ENCODE results near the gene MRPL27. TPM values are rescaled to one million over a fixed set of nuclear protein-coding genes. Genes with fewer than 3 reads are reported as not detected.

MRPL27 gene
- total and polyA plus RNA-seq, 10 donors: 26.4 to 102 (median 34.9) TPM

GRCh38 chr17:50382931-50383330 is 9.9 kb upstream of the MRPL27 start:
- Histone ChIP-seq H3K4me3 (no peak overlapping the region), H3K36me3 (peaks cover 15 to 94% (median 80%) of the 10 kb centered on the region in 6 donors), H3K4me1 (no peaks in the 10 kb centered on the region), H3K27ac (no peak overlapping the region), H3K27me3 (replicated peaks in 1 of 7) (no peaks in the 10 kb centered on the region), H3K9me3 (no peaks in the 10 kb centered on the region)
- intact Hi-C loops (cut with DNase I; ENCODE audit: low total_unique reads): no loop called here
- 94 to 98% (median 95%) methylated on average over 10 to 12 of the region's 12 CpGs for WGBS, 5 donors
- TF ChIP-seq POLR2AphosphoS5 (IDR thresholded peaks at IDR 0.05) (peak in 1 of 3 donors; percentile 48), POLR2A (IDR thresholded peaks at IDR 0.05) (no peak)
- DNase-seq: peak; percentile 42

GRCh38 chr17:50381920-50382319 is 8.9 kb upstream of the MRPL27 start:
- Histone ChIP-seq H3K4me1 (no peaks in the 10 kb centered on the region), H3K9me3 (no peaks in the 10 kb centered on the region), H3K27me3 (replicated peaks in 1 of 7) (no peaks in the 10 kb centered on the region), H3K4me3 (no peak overlapping the region), H3K27ac (no peak overlapping the region), H3K36me3 (peaks cover 12 to 84% (median 70%) of the 10 kb centered on the region in 6 donors)
- TF ChIP-seq POLR2A (IDR thresholded peaks at IDR 0.05): no peak
- no peak for TF ChIP-seq CTCF (IDR thresholded peaks at IDR 0.05 in 8 of 11, conservative IDR thresholded peaks at IDR 0.05 in 3 of 11)
- TF ChIP-seq POLR2AphosphoS5 (IDR thresholded peaks at IDR 0.05): no peak
- 62 to 85% (median 72%) methylated on average over 3 of the region's 3 CpGs for WGBS, 5 donors
- no peak for DNase-seq
- intact Hi-C loops (cut with DNase I; ENCODE audit: low total_unique reads): no loop called here

GRCh38 chr17:50381260-50381815 is 8.4 kb upstream of the MRPL27 start:
- H3K27me3 ChIP-seq (replicated peaks in 1 of 7): no peaks in the 10 kb centered on the region
- no peaks in the 10 kb centered on the region for H3K9me3 ChIP-seq
- no peak overlapping the region for H3K27ac ChIP-seq
- H3K4me3 ChIP-seq: no peak overlapping the region
- peaks cover 11 to 78% (median 64%) of the 10 kb centered on the region in 6 donors for H3K36me3 ChIP-seq
- no peaks in the 10 kb centered on the region for H3K4me1 ChIP-seq
- 87 to 97% (median 94%) methylated on average over 7 of the region's 7 CpGs for WGBS, 5 donors
- no peak for TF ChIP-seq POLR2AphosphoS5 (IDR thresholded peaks at IDR 0.05)
- TF ChIP-seq CTCF (IDR thresholded peaks at IDR 0.05 in 8 of 11, conservative IDR thresholded peaks at IDR 0.05 in 3 of 11): no peak
- no peak for TF ChIP-seq POLR2A (IDR thresholded peaks at IDR 0.05)
- intact Hi-C loops (cut with DNase I; ENCODE audit: low total_unique reads): no loop called here
- DNase-seq: peak; percentile 25

- peaks cover 11 to 75% (median 57%) of the 10 kb centered on the region in 6 donors for H3K36me3 ChIP-seq
- peak; percentile 54 for DNase-seq
- no peaks in the 10 kb centered on the region for H3K9me3 ChIP-seq
- no peaks in the 10 kb centered on the region for H3K4me1 ChIP-seq
- H3K27ac ChIP-seq: no peak overlapping the region
- H3K27me3 ChIP-seq (replicated peaks in 1 of 7): no peaks in the 10 kb centered on the region
- H3K4me3 ChIP-seq: no peak overlapping the region
- TF ChIP-seq POLR2A (IDR thresholded peaks at IDR 0.05) (no peak), CTCF (IDR thresholded peaks at IDR 0.05 in 8 of 11, conservative IDR thresholded peaks at IDR 0.05 in 3 of 11) (peak in 1 of 11 experiments; percentile 1), POLR2AphosphoS5 (IDR thresholded peaks at IDR 0.05) (peak in 1 of 3 donors; percentile 35)
- WGBS, 5 donors: 87 to 94% (median 91%) methylated on average over 12 to 13 of the region's 13 CpGs
- intact Hi-C loops (cut with DNase I; ENCODE audit: low total_unique reads): no loop called here
These were observed 7.6 kb upstream of the MRPL27 start for GRCh38 chr17:50380369-50381259.

Measured in spleen (tissue), 11 donors.